Smooth muscle cell (in vitro differentiated cells): ENCODE results near the gene RRP8. TPM values are rescaled to one million over a fixed set of nuclear protein-coding genes. Genes with fewer than 3 reads are reported as not detected.

Experiments used
- DNase-seq: peaks from one replicate; lab custom pipeline; 2025; ENCODE audit not compliant: unreplicated experiment; lab: John Stamatoyannopoulos, UW
- H2AFZ ChIP-seq: fragments of 200-600 bp; sonication (generic); 2 replicates; pipeline ENCODE4 v1.6.0; 2016; ENCODE audit warnings: antibody characterized with exemption, low read depth, mild to moderate bottlenecking
- H3F3A ChIP-seq: fragments of 200-600 bp; sonication (generic); 2 replicates; pipeline ENCODE4 v1.6.0; 2017; ENCODE audit warnings: antibody characterized with exemption, low read depth
- H3K27ac ChIP-seq: fragments of 200-600 bp; sonication (generic); 2 replicates; pipeline ENCODE4 v1.5.1; 2016; ENCODE audit warnings: low read depth, mild to moderate bottlenecking
- H3K27me3 ChIP-seq: fragments of 200-600 bp; sonication (generic); 2 replicates; pipeline ENCODE4 v1.6.1; 2016; ENCODE audit warnings: low read depth, mild to moderate bottlenecking
- H3K36me3 ChIP-seq: fragments of 200-600 bp; sonication (generic); 2 replicates; pipeline ENCODE4 v1.5.1; 2016; ENCODE audit warnings: low read depth
- H3K4me1 ChIP-seq: fragments of 200-600 bp; sonication (generic); 2 replicates; pipeline ENCODE4 v1.5.1; 2016; ENCODE audit warnings: low read depth
- H3K4me2 ChIP-seq: fragments of 200-600 bp; sonication (generic); 2 replicates; pipeline ENCODE4 v1.6.0; 2016; ENCODE audit warnings: mild to moderate bottlenecking
- H3K4me3 ChIP-seq: fragments of 200-600 bp; sonication (generic); 2 replicates; pipeline ENCODE4 v1.5.1; 2016; ENCODE audit warnings: mild to moderate bottlenecking
- H3K79me2 ChIP-seq: fragments of 200-600 bp; sonication (generic); 2 replicates; pipeline ENCODE4 v1.6.0; 2016; ENCODE audit warnings: low read depth, mild to moderate bottlenecking
- H3K9ac ChIP-seq: fragments of 200-600 bp; sonication (generic); 2 replicates; pipeline ENCODE4 v1.6.0; 2016; ENCODE audit warnings: low read depth
- H3K9me3 ChIP-seq: fragments of 200-600 bp; sonication (generic); replicated peaks from 2 replicates; pipeline ENCODE4 v1.5.1; 2016; ENCODE audit warnings: low read depth
- H4K20me1 ChIP-seq: fragments of 200-600 bp; sonication (generic); 2 replicates; pipeline ENCODE4 v1.6.0; 2016; ENCODE audit warnings: low read depth
- CTCF ChIP-seq: fragments of 200-600 bp; sonication (generic); IDR thresholded peaks from 2 replicates; pipeline ENCODE4 v1.5.1; 2017; ENCODE audit warnings: borderline replicate concordance, mild to moderate bottlenecking, antibody characterized with exemption; ENCODE audit not compliant: insufficient read depth, poor library complexity, severe bottlenecking
- WGBS: methylation state at CpG from one replicate; pipeline ENCODE4 v1.1.7; 2016; ENCODE audit warnings: low lambda C conversion rate; 5-methylcytosine and 5-hydroxymethylcytosine counted together
- polyA plus RNA-seq: library from polyadenylated mRNA; unstranded; fragments of >200 nt; fragmentation: Nextera tagmentation; extraction: Ambion mirVana; gene quantifications from 2 replicates; pipeline ENCODE4 v1.2.1, GENCODE V29; 2016
- total RNA-seq: library from RNA; depleted of rRNA; stranded (reverse); fragments of >200 nt; gene quantifications from 2 replicates; pipeline ENCODE4 v1.2.3, GENCODE V29; 2014

RRP8 gene
- total and polyA plus RNA-seq, 2 experiments from 2014 or later = 10.2 to 24.9 TPM

- no peak for DNase-seq
- no peaks in the 10 kb centered on the region for H3K79me2 ChIP-seq
- TF ChIP-seq CTCF = no peak
- H3K27me3 ChIP-seq = no peaks in the 10 kb centered on the region
- no peak overlapping the region for H2AFZ ChIP-seq
- no peak overlapping the region for H3K4me3 ChIP-seq
- H3K4me1 ChIP-seq = no peaks in the 10 kb centered on the region
- no peaks in the 10 kb centered on the region for H3K36me3 ChIP-seq
- no peaks in the 10 kb centered on the region for H3F3A ChIP-seq
- no peaks in the 10 kb centered on the region for H3K9me3 ChIP-seq
- no peak overlapping the region for H3K9ac ChIP-seq
- no peak overlapping the region for H3K27ac ChIP-seq
- H3K4me2 ChIP-seq = no peak overlapping the region
- H4K20me1 ChIP-seq = no peaks in the 10 kb centered on the region
- WGBS = 95% methylated on average over 55 of the region's 62 CpGs
Measured at GRCh38 chr11:6570691-6571427, 32.6 kb downstream of the RRP8 start.

GRCh38 chr11:6569706-6570105 lies 33.7 kb downstream of the RRP8 start:
- no peaks in the 10 kb centered on the region for H3K36me3 ChIP-seq
- H3F3A ChIP-seq = no peaks in the 10 kb centered on the region
- no peaks in the 10 kb centered on the region for H3K27me3 ChIP-seq
- no peaks in the 10 kb centered on the region for H4K20me1 ChIP-seq
- H3K9me3 ChIP-seq = no peaks in the 10 kb centered on the region
- no peak for TF ChIP-seq CTCF
- no peak overlapping the region for H3K9ac ChIP-seq
- no peak for DNase-seq
- H3K4me2 ChIP-seq = no peak overlapping the region
- no peaks in the 10 kb centered on the region for H3K79me2 ChIP-seq
- no peak overlapping the region for H3K4me3 ChIP-seq
- WGBS = 95% methylated on average over 5 of the region's 5 CpGs
- H2AFZ ChIP-seq = no peak overlapping the region
- H3K27ac ChIP-seq = no peak overlapping the region
- no peaks in the 10 kb centered on the region for H3K4me1 ChIP-seq

- WGBS = 84% methylated on average over 4 of the region's 4 CpGs
Measured at GRCh38 chr11:6568191-6568918, 35.1 kb downstream of the RRP8 start.

More at GRCh38 chr11:6568191-6568918, 35.1 kb downstream of the RRP8 start:
- Histone ChIP-seq H3K9me3 (no peaks in the 10 kb centered on the region), H3K79me2 (no peaks in the 10 kb centered on the region), H2AFZ (no peak overlapping the region), H3K4me1 (no peaks in the 10 kb centered on the region), H3K4me2 (no peak overlapping the region), H3K9ac (no peak overlapping the region), H3K4me3 (no peak overlapping the region), H4K20me1 (no peaks in the 10 kb centered on the region), H3K27me3 (no peaks in the 10 kb centered on the region), H3K36me3 (no peaks in the 10 kb centered on the region), H3F3A (no peaks in the 10 kb centered on the region), H3K27ac (no peak overlapping the region)
- TF ChIP-seq CTCF = no peak
- DNase-seq = no peak
